CD4-positive, alpha-beta T cell (primary cell): ENCODE data around the gene IL1RAPL2. TPM values are rescaled to one million over a fixed set of nuclear protein-coding genes. Genes with fewer than 3 reads are reported as not detected.

Source experiments
- ATAC-seq: fragments of 200-7000 bp; cut with Tn5 transposase; one replicate; pipeline ENCODE4 v1.10.0; 2022; ENCODE audit warnings: mild to moderate bottlenecking; ENCODE audit not compliant: poor library complexity
- CTCF ChIA-PET: fragments of 350-600 bp; sonication (Branson Sonifier 250); formaldehyde crosslinking; loops from one replicate; lab custom pipeline; 2021; ENCODE audit warnings: antibody characterized with exemption, inconsistent platforms; lab: Charles Lee
- POLR2A ChIA-PET: fragments of 350-600 bp; sonication (Branson Sonifier 250); formaldehyde crosslinking; loops from one replicate; lab custom pipeline; 2021; ENCODE audit warnings: antibody characterized with exemption, inconsistent platforms; lab: Charles Lee
- DNase-seq, 14 experiments: peaks; one replicate each; pipeline ENCODE4 v3.0.0-alpha.2; 2013 to 2020; ENCODE audit warnings: mixed read lengths in 2 of 14
- H3K27ac ChIP-seq, 2 donors: one replicate each; pipeline versions ENCODE4 v1.5.1 to v1.7.0; 2013; ENCODE audit warnings: low read length in 2 of 2, low read depth in 1 of 2, mild to moderate bottlenecking in 1 of 2
- H3K27me3 ChIP-seq, 2 experiments: 1 replicate in 1 of 2; 2 replicates in 1 of 2; pipeline versions ENCODE4 v1.6.1 to v1.7.0; 2013; ENCODE audit warnings: low read length in 2 of 2, control low read depth in 1 of 2, mild to moderate bottlenecking in 1 of 2, moderate library complexity in 1 of 2; ENCODE audit not compliant: insufficient read depth in 2 of 2, control insufficient read depth in 1 of 2
- H3K36me3 ChIP-seq: one replicate; pipeline ENCODE4 v1.6.1; 2013; ENCODE audit warnings: low read length, control low read depth; ENCODE audit not compliant: insufficient read depth
- H3K4me1 ChIP-seq: one replicate; pipeline ENCODE4 v1.6.1; 2013; ENCODE audit warnings: low read length, control low read depth; ENCODE audit not compliant: insufficient read depth
- H3K4me3 ChIP-seq: one replicate; pipeline ENCODE4 v1.5.1; 2013; ENCODE audit warnings: mild to moderate bottlenecking, low read length, moderate library complexity
- H3K9me3 ChIP-seq, 2 experiments: 1 replicate in 1 of 2; 2 replicates in 1 of 2; pipeline versions ENCODE4 v1.6.1 to v1.7.0; 2013; ENCODE audit warnings: low read length in 2 of 2, mild to moderate bottlenecking in 2 of 2, control low read depth in 1 of 2, moderate library complexity in 1 of 2; ENCODE audit not compliant: control insufficient read depth in 1 of 2, insufficient read depth in 1 of 2
- H3K27ac Mint-ChIP-seq: one replicate; pipeline ENCODE4 v1.8.0; 2020; ENCODE audit warnings: mixed read lengths
- H3K27me3 Mint-ChIP-seq: one replicate; pipeline ENCODE4 v1.8.0; 2021; ENCODE audit warnings: mixed read lengths
- H3K36me3 Mint-ChIP-seq: one replicate; pipeline ENCODE4 v1.8.0; 2021; ENCODE audit warnings: low read depth, mixed read lengths
- H3K4me1 Mint-ChIP-seq: one replicate; pipeline ENCODE4 v1.8.0; 2021; ENCODE audit warnings: low read depth, mixed read lengths
- H3K4me3 Mint-ChIP-seq: one replicate; pipeline ENCODE4 v1.8.0; 2020; ENCODE audit warnings: mild to moderate bottlenecking, mixed read lengths
- H3K9me3 Mint-ChIP-seq: one replicate; pipeline ENCODE4 v1.8.0; 2020; ENCODE audit warnings: mixed read lengths
- CTCF ChIP-seq: fragments of 200-600 bp; IDR thresholded peaks from one replicate; pipeline ENCODE4 v1.8.0; 2022; ENCODE audit warnings: antibody characterized with exemption, mild to moderate bottlenecking
- intact Hi-C, 2 experiments: fragments of 100-400 bp; cut with DNase I in 1 of 2; cut with micrococcal nuclease in 1 of 2; formaldehyde crosslinking; loops; one replicate each; pipeline versions ENCODE4 v1.15.1 to v1.9.0; 2023 to 2025; cut with DNase I, micrococcal nuclease
- total RNA-seq, 174 experiments: library from RNA in 2 of 174; stranded (reverse) in 2 of 174; gene quantifications; one replicate each; pipeline ENCODE4 v1.2.3 and lab custom pipeline; 2021 to 2026

Gene IL1RAPL2
- total RNA-seq, 2 experiments from 2014 or later = not detected

- intact Hi-C loops = no loop called here
- Histone ChIP-seq H3K4me3 (no peak overlapping the region), H3K27me3 (no peaks in the 10 kb centered on the region), H3K27ac (no peak overlapping the region), H3K36me3 (no peaks in the 10 kb centered on the region), H3K4me1 (no peaks in the 10 kb centered on the region), H3K9me3 (no peaks in the 10 kb centered on the region)
- no peak for TF ChIP-seq CTCF
- Mint-ChIP-seq H3K4me1 (no peaks in the 10 kb centered on the region), H3K27ac (no peak overlapping the region), H3K9me3 (no peaks in the 10 kb centered on the region), H3K4me3 (no peak overlapping the region), H3K27me3 (no peaks in the 10 kb centered on the region), H3K36me3 (no peaks in the 10 kb centered on the region)
- CTCF ChIA-PET = no interaction called here
- no peak for DNase-seq
- POLR2A ChIA-PET = no interaction called here
- no peak for ATAC-seq
Observed at GRCh38 chrX:105241056-105241455, 675.1 kb downstream of the IL1RAPL2 start.

- TF ChIP-seq CTCF = no peak
- Mint-ChIP-seq H3K27me3 (no peaks in the 10 kb centered on the region), H3K9me3 (peaks cover 6% of the 10 kb centered on the region), H3K4me3 (no peak overlapping the region), H3K4me1 (no peaks in the 10 kb centered on the region), H3K36me3 (no peaks in the 10 kb centered on the region), H3K27ac (no peak overlapping the region)
- no peak overlapping the region for H3K27ac ChIP-seq
- CTCF ChIA-PET = no interaction called here
- no peaks in the 10 kb centered on the region for H3K4me1 ChIP-seq
- no peaks in the 10 kb centered on the region for H3K9me3 ChIP-seq
- DNase-seq (no peak), ATAC-seq (no peak)
- no peak overlapping the region for H3K4me3 ChIP-seq
- POLR2A ChIA-PET = no interaction called here
- no peaks in the 10 kb centered on the region for H3K36me3 ChIP-seq
- no peaks in the 10 kb centered on the region for H3K27me3 ChIP-seq
- intact Hi-C loops = no loop called here
Observed at GRCh38 chrX:105260291-105261043, 694.5 kb downstream of the IL1RAPL2 start.

DNA sequence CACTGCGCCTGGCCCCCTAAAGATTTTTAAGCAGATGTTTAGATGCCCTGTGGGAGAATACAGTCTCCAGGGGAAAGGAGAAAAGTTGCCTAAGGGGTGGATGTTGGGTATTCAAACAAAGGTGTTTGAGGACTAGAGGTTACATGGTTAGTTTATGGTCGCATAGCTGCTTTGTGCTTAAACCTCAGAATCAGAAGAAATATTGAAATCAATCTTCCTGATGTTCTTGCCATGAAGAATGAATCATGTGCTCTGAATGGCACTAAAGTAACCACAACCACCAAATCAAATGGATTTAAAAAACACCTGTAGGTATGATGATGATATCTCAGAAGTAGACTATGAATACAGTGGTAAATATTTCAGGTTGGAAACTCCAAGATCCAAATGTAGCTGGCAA is 697.2 kb downstream of the IL1RAPL2 start:
- Mint-ChIP-seq H3K27me3 (no peaks in the 10 kb centered on the region), H3K36me3 (no peaks in the 10 kb centered on the region), H3K4me3 (no peak overlapping the region), H3K9me3 (peaks cover 6% of the 10 kb centered on the region), H3K27ac (no peak overlapping the region), H3K4me1 (no peaks in the 10 kb centered on the region)
- intact Hi-C loops = no loop called here
- DNase-seq = no peak
- Histone ChIP-seq H3K27ac (no peak overlapping the region), H3K4me3 (no peak overlapping the region), H3K9me3 (no peaks in the 10 kb centered on the region), H3K27me3 (no peaks in the 10 kb centered on the region), H3K36me3 (no peaks in the 10 kb centered on the region), H3K4me1 (no peaks in the 10 kb centered on the region)
- POLR2A ChIA-PET = no interaction called here
- no peak for ATAC-seq
- CTCF ChIA-PET = no interaction called here
- no peak for TF ChIP-seq CTCF
